ENCODE results near the gene LIMS1. TPM values are rescaled to one million over a fixed set of nuclear protein-coding genes. Genes with fewer than 3 reads are reported as not detected.

LIMS1 gene
- polyA plus RNA-seq, 1 experiment, result 95.0 TPM

DNA sequence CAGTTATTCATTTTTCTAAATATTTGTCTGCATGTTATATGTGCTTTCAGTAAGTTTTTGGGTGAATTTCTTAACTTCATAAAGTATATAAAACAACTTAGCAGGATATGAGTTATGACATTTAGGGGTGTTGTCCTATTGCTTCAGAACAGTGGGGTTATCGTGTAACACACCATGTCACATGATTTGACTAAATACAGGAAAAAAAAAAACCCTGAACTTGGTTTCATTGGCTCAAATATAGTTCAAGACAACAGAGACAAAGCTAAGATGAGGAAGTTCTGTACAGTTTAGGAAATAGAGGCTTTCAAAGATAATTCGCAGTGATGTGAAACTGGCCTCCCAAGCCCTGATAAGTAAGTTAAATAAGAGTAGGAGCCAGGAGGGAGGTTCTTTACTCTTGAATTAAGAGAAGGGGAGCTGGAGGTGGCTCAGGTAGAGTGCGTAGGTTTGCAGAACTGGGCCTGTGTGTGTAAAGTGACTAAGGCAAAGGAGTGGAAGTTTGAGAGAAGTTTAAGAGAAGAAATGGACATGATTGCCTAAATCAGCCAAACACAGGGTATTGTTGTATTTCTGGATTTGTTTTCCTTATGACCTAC is 53.9 kb downstream of the LIMS1 start:
- CTCF ChIA-PET, result interaction anchor here (0.5 to 3.9 kb wide), 3 partner anchors 49 to 135 kb away, joined by 3 to 29 read pairs (median 4); no protein-coding TSS in a partner anchor

GRCh38 chr2:108589372-108589771 is 55.1 kb downstream of the LIMS1 start:
- DNase-seq (ENCODE audit: low read depth, low spot score), result no peak
- H3K27me3 ChIP-seq (ENCODE audit: control insufficient read depth, insufficient read depth, low read length), result no peaks in the 10 kb centered on the region
- ChIA-PET CTCF (interaction anchor here (3.9 kb wide), 1 partner anchor 47 kb away, joined by 29 read pairs; no protein-coding TSS in a partner anchor), POLR2A (no interaction called here)
- TF ChIP-seq, protein P1, sequence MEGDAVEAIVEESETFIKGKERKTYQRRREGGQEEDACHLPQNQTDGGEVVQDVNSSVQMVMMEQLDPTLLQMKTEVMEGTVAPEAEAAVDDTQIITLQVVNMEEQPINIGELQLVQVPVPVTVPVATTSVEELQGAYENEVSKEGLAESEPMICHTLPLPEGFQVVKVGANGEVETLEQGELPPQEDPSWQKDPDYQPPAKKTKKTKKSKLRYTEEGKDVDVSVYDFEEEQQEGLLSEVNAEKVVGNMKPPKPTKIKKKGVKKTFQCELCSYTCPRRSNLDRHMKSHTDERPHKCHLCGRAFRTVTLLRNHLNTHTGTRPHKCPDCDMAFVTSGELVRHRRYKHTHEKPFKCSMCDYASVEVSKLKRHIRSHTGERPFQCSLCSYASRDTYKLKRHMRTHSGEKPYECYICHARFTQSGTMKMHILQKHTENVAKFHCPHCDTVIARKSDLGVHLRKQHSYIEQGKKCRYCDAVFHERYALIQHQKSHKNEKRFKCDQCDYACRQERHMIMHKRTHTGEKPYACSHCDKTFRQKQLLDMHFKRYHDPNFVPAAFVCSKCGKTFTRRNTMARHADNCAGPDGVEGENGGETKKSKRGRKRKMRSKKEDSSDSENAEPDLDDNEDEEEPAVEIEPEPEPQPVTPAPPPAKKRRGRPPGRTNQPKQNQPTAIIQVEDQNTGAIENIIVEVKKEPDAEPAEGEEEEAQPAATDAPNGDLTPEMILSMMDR (IDR thresholded peaks at IDR 0.05; ENCODE audit: low read depth, low read length), result no peak
- no peak overlapping the region for H3K4me3 ChIP-seq (ENCODE audit: low read depth, low read length)
- H3K9me3 ChIP-seq (ENCODE audit: control insufficient read depth, insufficient read depth, low read length), result no peaks in the 10 kb centered on the region
- no peak overlapping the region for H3K27ac ChIP-seq (ENCODE audit: low read depth, low read length)

More for the DNA sequence above, 53.9 kb downstream of the LIMS1 start:
- no peak for DNase-seq (ENCODE audit: low read depth, low spot score)
- Histone ChIP-seq H3K4me3 (ENCODE audit: low read depth, low read length) (no peak overlapping the region), H3K27ac (ENCODE audit: low read depth, low read length) (no peak overlapping the region), H3K9me3 (ENCODE audit: control insufficient read depth, insufficient read depth, low read length) (no peaks in the 10 kb centered on the region), H3K27me3 (ENCODE audit: control insufficient read depth, insufficient read depth, low read length) (no peaks in the 10 kb centered on the region)
- TF ChIP-seq, protein P1 (IDR thresholded peaks at IDR 0.05; ENCODE audit: low read depth, low read length), result no peak
- POLR2A ChIA-PET, result interaction anchor here (1.3 kb wide), 1 partner anchor 24 kb away, joined by 4 read pairs; no protein-coding TSS in a partner anchor

GRCh38 chr2:108589781-108590180 is 55.5 kb downstream of the LIMS1 start:
- Histone ChIP-seq H3K9me3 (ENCODE audit: control insufficient read depth, insufficient read depth, low read length) (no peaks in the 10 kb centered on the region), H3K27me3 (ENCODE audit: control insufficient read depth, insufficient read depth, low read length) (no peaks in the 10 kb centered on the region), H3K27ac (ENCODE audit: low read depth, low read length) (no peak overlapping the region), H3K4me3 (ENCODE audit: low read depth, low read length) (no peak overlapping the region)
- POLR2A ChIA-PET, result no interaction called here
- TF ChIP-seq, protein P1 (IDR thresholded peaks at IDR 0.05; ENCODE audit: low read depth, low read length), result no peak
- DNase-seq (ENCODE audit: low read depth, low spot score), result no peak
- CTCF ChIA-PET, result no interaction called here

DNA sequence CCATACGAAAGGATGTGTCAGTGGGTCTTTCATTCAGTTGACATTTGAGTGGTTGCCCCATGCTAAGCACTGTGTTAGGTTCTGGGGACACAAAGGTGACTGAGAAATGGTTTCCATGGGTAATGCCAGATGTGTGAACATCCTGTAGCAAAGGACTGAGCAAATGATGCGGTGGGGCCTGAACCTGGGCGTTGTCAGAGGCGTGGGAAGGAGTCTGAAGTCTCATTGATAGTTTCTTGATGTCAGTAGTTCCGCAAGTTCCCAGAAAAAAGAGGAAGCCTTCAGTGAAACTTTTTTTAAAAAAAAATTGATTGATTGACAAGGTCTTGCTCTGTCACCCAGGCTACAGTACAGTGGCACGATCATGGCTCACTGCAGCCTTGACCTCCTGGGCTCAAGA is 56.9 kb downstream of the LIMS1 start:
- no peak overlapping the region for H3K4me3 ChIP-seq (ENCODE audit: low read depth, low read length)
- no peak for DNase-seq (ENCODE audit: low read depth, low spot score)
- TF ChIP-seq, protein P1 (IDR thresholded peaks at IDR 0.05; ENCODE audit: low read depth, low read length), result no peak
- no peaks in the 10 kb centered on the region for H3K27me3 ChIP-seq (ENCODE audit: control insufficient read depth, insufficient read depth, low read length)
- H3K9me3 ChIP-seq (ENCODE audit: control insufficient read depth, insufficient read depth, low read length), result no peaks in the 10 kb centered on the region
- ChIA-PET CTCF (no interaction called here), POLR2A (interaction anchor here (0.6 kb wide), 1 partner anchor 116 kb away, joined by 3 read pairs; no protein-coding TSS in a partner anchor)
- no peak overlapping the region for H3K27ac ChIP-seq (ENCODE audit: low read depth, low read length)

DNA sequence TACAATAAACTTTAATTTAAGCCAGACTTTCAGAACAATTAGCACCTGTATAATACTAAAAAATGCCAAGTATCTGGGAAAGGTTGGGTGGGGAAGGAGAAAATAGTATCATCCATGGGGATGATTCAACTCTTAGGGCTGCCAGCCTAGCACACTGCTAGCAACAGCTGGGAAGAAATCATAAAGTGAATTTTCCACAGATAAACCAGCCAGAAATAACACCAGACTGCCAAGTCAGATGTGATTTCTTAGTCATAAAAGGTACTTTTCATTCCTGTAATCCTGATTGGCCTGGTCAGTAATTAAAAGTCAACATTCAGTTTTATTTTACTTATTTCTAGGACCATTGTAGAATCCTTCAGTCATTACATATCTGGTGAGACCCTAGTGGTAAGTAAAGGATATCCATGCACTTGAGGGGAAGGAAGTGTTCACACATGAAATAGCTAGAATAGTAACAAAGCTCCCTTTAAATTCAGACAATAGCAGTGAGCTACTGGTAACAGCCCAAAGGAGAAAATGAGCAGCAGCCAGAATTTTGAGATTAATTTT is 59.4 kb downstream of the LIMS1 start:
- Histone ChIP-seq H3K27ac (ENCODE audit: low read depth, low read length) (peak overlapping the region; percentile 88), H3K27me3 (ENCODE audit: control insufficient read depth, insufficient read depth, low read length) (no peaks in the 10 kb centered on the region), H3K9me3 (ENCODE audit: control insufficient read depth, insufficient read depth, low read length) (no peaks in the 10 kb centered on the region), H3K4me3 (ENCODE audit: low read depth, low read length) (no peak overlapping the region)
- TF ChIP-seq, protein P1 (IDR thresholded peaks at IDR 0.05; ENCODE audit: low read depth, low read length), result peak; percentile 26; the same call in 1 of the 2 replicates
- ChIA-PET POLR2A (interaction anchor here (0.7 to 0.8 kb wide), 2 partner anchors 44 to 60 kb away, joined by 3 read pairs; no protein-coding TSS in a partner anchor), CTCF (interaction anchor here (0.7 to 4.8 kb wide), 6 partner anchors 10 to 243 kb away, joined by 3 to 33 read pairs (median 5); no protein-coding TSS in a partner anchor)
- DNase-seq (ENCODE audit: low read depth, low spot score), result no peak
